Measurements from ENCODE around the gene PSENEN.

PSENEN gene

DNA sequence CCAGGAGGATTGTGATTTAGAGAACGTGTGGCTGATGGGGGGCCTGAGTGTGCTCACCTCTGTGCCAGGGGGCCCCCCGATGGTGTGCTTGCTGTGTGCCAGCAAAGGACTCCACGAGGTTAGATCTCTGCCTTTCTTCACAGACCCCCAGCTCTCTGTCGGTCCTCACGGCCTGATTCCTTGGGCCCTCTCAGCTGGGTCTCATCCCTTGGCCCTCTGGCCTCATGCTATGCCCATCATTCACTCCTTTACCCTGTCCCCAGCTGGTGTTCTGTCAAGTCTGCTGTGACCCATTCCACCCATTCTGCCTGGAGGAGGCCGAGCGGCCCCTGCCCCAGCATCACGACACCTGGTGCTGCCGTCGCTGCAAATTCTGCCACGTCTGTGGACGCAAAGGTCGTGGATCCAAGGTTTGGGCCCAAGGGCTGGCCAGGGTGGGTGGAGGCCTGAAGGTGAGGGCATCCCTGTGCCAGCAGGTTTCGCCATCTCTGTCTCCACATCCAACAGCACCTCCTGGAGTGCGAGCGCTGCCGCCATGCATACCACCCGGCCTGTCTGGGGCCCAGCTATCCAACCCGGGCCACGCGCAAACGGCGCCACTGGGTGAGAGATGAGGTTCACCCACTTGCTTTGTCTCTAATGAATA is 20.1 kb upstream of the PSENEN start:
- no peak for DNase-seq (ENCODE audit: extremely low read depth, low read depth)
- TF ChIP-seq, protein P1, sequence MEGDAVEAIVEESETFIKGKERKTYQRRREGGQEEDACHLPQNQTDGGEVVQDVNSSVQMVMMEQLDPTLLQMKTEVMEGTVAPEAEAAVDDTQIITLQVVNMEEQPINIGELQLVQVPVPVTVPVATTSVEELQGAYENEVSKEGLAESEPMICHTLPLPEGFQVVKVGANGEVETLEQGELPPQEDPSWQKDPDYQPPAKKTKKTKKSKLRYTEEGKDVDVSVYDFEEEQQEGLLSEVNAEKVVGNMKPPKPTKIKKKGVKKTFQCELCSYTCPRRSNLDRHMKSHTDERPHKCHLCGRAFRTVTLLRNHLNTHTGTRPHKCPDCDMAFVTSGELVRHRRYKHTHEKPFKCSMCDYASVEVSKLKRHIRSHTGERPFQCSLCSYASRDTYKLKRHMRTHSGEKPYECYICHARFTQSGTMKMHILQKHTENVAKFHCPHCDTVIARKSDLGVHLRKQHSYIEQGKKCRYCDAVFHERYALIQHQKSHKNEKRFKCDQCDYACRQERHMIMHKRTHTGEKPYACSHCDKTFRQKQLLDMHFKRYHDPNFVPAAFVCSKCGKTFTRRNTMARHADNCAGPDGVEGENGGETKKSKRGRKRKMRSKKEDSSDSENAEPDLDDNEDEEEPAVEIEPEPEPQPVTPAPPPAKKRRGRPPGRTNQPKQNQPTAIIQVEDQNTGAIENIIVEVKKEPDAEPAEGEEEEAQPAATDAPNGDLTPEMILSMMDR (IDR thresholded peaks at IDR 0.05; ENCODE audit: low read depth, low read length) = no peak

DNA sequence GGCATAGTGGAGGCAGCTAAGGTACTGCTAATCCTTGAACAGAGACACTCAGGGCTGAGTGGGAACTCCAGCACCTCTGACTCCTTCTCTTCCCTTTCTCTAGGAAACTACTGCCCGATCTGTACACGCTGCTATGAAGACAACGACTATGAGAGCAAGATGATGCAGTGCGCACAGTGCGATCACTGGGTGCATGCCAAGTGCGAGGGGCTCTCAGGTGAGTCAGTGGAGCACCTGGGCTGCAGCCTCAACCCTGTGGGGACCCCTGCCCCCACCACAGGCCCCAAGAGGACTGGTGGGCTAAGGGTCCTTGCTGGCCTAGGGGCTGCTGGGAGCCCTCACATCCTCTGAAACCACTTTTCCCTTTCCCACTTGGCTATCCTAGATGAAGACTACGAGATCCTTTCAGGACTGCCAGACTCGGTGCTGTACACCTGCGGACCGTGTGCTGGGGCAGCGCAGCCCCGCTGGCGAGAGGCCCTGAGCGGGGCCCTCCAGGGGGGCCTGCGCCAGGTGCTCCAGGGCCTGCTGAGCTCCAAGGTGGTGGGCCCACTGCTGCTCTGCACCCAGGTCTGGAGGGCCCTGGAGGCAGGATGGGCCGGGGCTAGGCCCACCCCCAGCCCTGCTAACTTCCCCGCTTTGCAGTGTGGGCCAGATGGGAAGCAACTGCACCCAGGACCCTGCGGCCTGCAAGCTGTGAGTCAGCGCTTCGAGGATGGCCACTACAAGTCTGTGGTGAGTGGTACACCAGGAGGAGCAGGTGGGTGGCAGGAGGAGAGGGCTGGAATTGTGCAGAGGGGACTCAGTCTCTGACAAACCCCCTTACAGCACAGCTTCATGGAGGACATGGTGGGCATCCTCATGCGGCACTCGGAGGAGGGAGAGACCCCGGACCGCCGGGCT is 18.1 kb upstream of the PSENEN start:
- TF ChIP-seq, protein P1 (IDR thresholded peaks at IDR 0.05; ENCODE audit: low read depth, low read length) = no peak
- DNase-seq (ENCODE audit: extremely low read depth, low read depth) = no peak

DNA sequence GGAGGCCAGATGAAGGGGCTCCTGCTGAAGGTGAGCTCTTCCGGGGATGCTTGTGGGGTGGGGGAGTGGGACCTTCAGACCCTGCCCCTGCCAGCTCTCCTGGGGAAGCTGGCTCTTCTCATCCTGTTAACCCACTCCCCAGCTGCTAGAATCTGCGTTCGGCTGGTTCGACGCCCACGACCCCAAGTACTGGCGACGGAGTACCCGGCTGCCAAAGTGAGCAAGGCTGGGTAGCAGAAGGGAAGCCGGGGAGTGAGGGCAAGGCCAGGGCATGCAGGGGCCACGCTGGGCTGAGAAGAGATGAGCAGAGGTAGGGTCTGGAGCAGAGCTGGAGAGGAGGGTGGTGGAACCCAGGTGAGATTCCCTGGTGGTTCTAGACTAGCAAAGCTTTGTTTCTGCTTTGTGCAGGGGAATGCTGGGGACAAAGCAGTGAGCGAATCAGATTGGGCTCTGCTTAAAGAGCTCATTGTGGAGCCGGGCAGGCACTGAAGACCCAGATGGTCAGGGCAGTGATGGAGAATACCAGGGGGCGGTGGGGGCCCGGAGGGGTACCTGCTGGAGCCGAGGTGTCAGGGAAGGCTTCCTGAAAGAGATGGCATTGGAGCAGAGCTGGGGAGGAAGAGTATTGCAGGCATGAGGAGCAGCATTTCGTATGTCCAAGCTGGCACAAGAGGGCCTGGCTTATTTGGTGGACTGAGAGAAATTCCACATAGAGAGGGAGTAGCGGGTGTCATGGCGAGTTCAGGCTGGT is 17.3 kb upstream of the PSENEN start:
- TF ChIP-seq, protein P1 (IDR thresholded peaks at IDR 0.05; ENCODE audit: low read depth, low read length) = no peak
- no peak for DNase-seq (ENCODE audit: extremely low read depth, low read depth)

DNA sequence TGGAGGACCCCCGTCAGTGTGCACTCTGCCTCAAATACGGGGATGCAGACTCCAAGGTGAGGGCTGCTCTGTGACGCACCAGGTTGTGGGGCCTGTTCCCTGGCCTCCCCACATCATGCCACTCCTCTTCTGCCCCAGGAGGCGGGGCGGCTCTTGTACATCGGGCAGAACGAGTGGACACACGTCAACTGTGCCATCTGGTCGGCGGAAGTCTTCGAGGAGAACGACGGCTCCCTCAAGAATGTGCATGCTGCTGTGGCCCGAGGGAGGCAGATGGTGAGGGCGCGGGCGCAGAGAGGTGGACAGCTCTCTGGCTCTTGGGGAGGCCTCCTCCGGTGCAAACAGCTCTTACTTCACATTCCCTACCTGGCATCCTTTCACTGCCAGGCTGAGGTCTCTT is 16.4 kb upstream of the PSENEN start:
- DNase-seq (ENCODE audit: extremely low read depth, low read depth) = no peak
- TF ChIP-seq, protein P1 (IDR thresholded peaks at IDR 0.05; ENCODE audit: low read depth, low read length) = no peak

DNA sequence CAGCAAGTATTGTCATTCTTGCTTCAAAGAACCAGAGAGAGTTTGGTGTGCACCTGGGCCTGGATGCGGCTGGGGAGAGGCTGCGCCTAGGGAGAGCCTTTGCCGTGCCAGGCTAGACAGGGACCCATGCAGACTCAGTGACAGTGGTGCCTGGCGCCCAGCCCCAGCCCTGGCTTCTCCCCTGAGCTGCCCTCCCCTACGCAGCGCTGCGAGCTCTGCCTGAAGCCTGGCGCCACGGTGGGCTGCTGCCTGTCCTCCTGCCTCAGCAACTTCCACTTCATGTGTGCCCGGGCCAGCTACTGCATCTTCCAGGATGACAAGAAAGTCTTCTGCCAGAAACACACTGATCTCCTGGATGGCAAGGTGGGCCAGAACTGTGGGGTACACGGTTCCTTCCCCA is 15.7 kb upstream of the PSENEN start:
- DNase-seq (ENCODE audit: extremely low read depth, low read depth) = no peak
- TF ChIP-seq, protein P1 (IDR thresholded peaks at IDR 0.05; ENCODE audit: low read depth, low read length) = no peak

DNA sequence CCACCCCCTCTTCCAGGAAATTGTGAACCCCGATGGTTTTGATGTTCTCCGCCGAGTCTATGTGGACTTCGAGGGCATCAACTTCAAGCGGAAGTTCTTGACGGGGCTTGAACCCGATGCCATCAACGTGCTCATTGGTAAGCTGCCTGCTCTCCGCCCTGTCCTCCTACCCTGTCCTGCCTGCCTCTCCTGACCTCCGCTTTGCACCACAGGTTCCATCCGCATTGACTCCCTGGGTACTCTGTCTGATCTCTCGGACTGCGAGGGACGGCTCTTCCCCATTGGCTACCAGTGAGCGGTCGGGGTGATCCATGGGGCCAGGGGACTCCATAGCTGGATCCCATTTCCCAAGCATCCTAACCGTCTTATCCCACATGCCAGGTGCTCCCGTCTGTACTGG is 15.1 kb upstream of the PSENEN start:
- DNase-seq (ENCODE audit: extremely low read depth, low read depth) = no peak

More for the DNA sequence above, 15.1 kb upstream of the PSENEN start:
- TF ChIP-seq, protein P1 (IDR thresholded peaks at IDR 0.05; ENCODE audit: low read depth, low read length) = no peak
